Ramos (cell line): ENCODE measurements around the gene ZXDB.
"Not testable (repeated sequence)": the region's sequence is repeated elsewhere in the genome, so short reads cannot be mapped to it uniquely, and the experiment has no call there.

Experiments used
- in situ Hi-C: fragments of 300-500 bp; cut with MboI; formaldehyde crosslinking; loops from one replicate; pipeline ENCODE4 v1.14.3; 2022; ENCODE audit warnings: low sequenced_read_pairs; ENCODE audit not compliant: unreplicated experiment

The ZXDB gene

GRCh38 chrX:57591284-57592159, at the start of gene ZXDB:
Gene ZXDB (plus strand): TSS chrX:57592011. CDS start chrX:57592049, 38 bp downstream.
- in situ Hi-C loops, result loop anchor here (25.0 kb wide), 1 partner anchor 321 kb away; the partner anchor contains the start of gene ZXDA

GRCh38 chrX:57565198-57565597, 26.6 kb upstream of the ZXDB start:
- in situ Hi-C loops, result no loop called here

- in situ Hi-C loops, result no loop called here
Measured at GRCh38 chrX:57573754-57574153, 18.1 kb upstream of the ZXDB start.

- in situ Hi-C loops, result loop anchor here (25.0 kb wide), 1 partner anchor 329 kb away; the partner anchor contains the start of gene ZXDA
Measured at GRCh38 chrX:57582948-57583347, 8.9 kb upstream of the ZXDB start.

- in situ Hi-C loops, result loop anchor here (25.0 kb wide), 1 partner anchor 329 kb away; the partner anchor contains the start of gene ZXDA
Measured at GRCh38 chrX:57583477-57583876, 8.3 kb upstream of the ZXDB start.

- in situ Hi-C loops, result loop anchor here (25.0 kb wide), 1 partner anchor 326 kb away; the partner anchor contains the start of gene ZXDA
Measured at GRCh38 chrX:57586360-57586759, 5.5 kb upstream of the ZXDB start.

- in situ Hi-C loops, result loop anchor here (25.0 kb wide), 1 partner anchor 325 kb away; the partner anchor contains the start of gene ZXDA
Measured at GRCh38 chrX:57587062-57587461, 4.7 kb upstream of the ZXDB start.

- in situ Hi-C loops, result loop anchor here (25.0 kb wide), 1 partner anchor 325 kb away; the partner anchor contains the start of gene ZXDA
Measured at GRCh38 chrX:57587607-57588006, 4.2 kb upstream of the ZXDB start.

- in situ Hi-C loops, result loop anchor here (25.0 kb wide), 1 partner anchor 320 kb away; the partner anchor contains the start of gene ZXDA
Measured at GRCh38 chrX:57592160-57592893, 516 bp downstream of the ZXDB start.

GRCh38 chrX:57592894-57593215, 1.0 kb downstream of the ZXDB start:
- in situ Hi-C loops, result loop anchor here (25.0 kb wide), 1 partner anchor 319 kb away; the partner anchor contains the start of gene ZXDA

GRCh38 chrX:57595381-57595811, 3.6 kb downstream of the ZXDB start:
- in situ Hi-C loops, result loop anchor here (25.0 kb wide), 1 partner anchor 317 kb away; the partner anchor contains the start of gene ZXDA

- in situ Hi-C loops, result loop anchor here (25.0 kb wide), 1 partner anchor 316 kb away; the partner anchor contains the start of gene ZXDA
Measured at GRCh38 chrX:57596109-57596508, 4.3 kb downstream of the ZXDB start.

GRCh38 chrX:57596516-57596915, 4.7 kb downstream of the ZXDB start:
- in situ Hi-C loops, result loop anchor here (25.0 kb wide), 1 partner anchor 316 kb away; the partner anchor contains the start of gene ZXDA

- in situ Hi-C loops, result no loop called here
Measured at GRCh38 chrX:57607295-57608187, 15.7 kb downstream of the ZXDB start.

GRCh38 chrX:57613351-57613750, 21.5 kb downstream of the ZXDB start:
- in situ Hi-C loops, result not testable (repeated sequence)

- in situ Hi-C loops, result not testable (repeated sequence)
Measured at GRCh38 chrX:57629438-57629837, 37.6 kb downstream of the ZXDB start.

- in situ Hi-C loops, result no loop called here
Measured at GRCh38 chrX:57640674-57641016, 48.8 kb downstream of the ZXDB start.

GRCh38 chrX:57641338-57641737, 49.5 kb downstream of the ZXDB start:
- in situ Hi-C loops, result no loop called here

GRCh38 chrX:57643698-57644097, 51.9 kb downstream of the ZXDB start:
- in situ Hi-C loops, result no loop called here

GRCh38 chrX:57647020-57647419, 55.2 kb downstream of the ZXDB start:
- in situ Hi-C loops, result no loop called here
